HG02759 (cell line): ENCODE measurements around the gene PTCD1.
"Not testable (repeated sequence)": the region's sequence is repeated elsewhere in the genome, so short reads cannot be mapped to it uniquely, and the experiment has no call there.

Experiments
- ATAC-seq: cut with Tn5 transposase; IDR thresholded peaks from one replicate; pipeline ENCODE4 v1.9.1; 2021; ENCODE audit warnings: mild to moderate bottlenecking, moderate library complexity; ENCODE audit not compliant: unreplicated experiment

PTCD1 gene

GRCh38 chr7:99452541-99452940 lies 13.9 kb upstream of the PTCD1 start:
- ATAC-seq = no peak

- ATAC-seq = no peak
These were observed 13.3 kb upstream of the PTCD1 start for GRCh38 chr7:99451936-99452335.

- no peak for ATAC-seq
These were observed 10.7 kb upstream of the PTCD1 start for GRCh38 chr7:99449326-99449725.

GRCh38 chr7:99448855-99449254 lies 10.3 kb upstream of the PTCD1 start:
- no peak for ATAC-seq

- no peak for ATAC-seq
These were observed 9.3 kb upstream of the PTCD1 start for GRCh38 chr7:99447943-99448342.

- no peak for ATAC-seq
These were observed 7.5 kb upstream of the PTCD1 start for GRCh38 chr7:99446096-99446495.

GRCh38 chr7:99440195-99440594 lies 1.6 kb upstream of the PTCD1 start:
- ATAC-seq = no peak

GRCh38 chr7:99437946-99438572 lies 539 bp downstream of the PTCD1 start:
- ATAC-seq = no peak

GRCh38 chr7:99433158-99433557 lies 5.4 kb downstream of the PTCD1 start:
- ATAC-seq = no peak

GRCh38 chr7:99431756-99432540 lies 6.7 kb downstream of the PTCD1 start:
- not testable (repeated sequence) for ATAC-seq

GRCh38 chr7:99429756-99430155 lies 8.8 kb downstream of the PTCD1 start:
- no peak for ATAC-seq

- no peak for ATAC-seq
These were observed 9.5 kb downstream of the PTCD1 start for GRCh38 chr7:99428972-99429566.

GRCh38 chr7:99424932-99425730 lies 13.5 kb downstream of the PTCD1 start:
- no peak for ATAC-seq

GRCh38 chr7:99422625-99423024 lies 16.0 kb downstream of the PTCD1 start:
- ATAC-seq = no peak

GRCh38 chr7:99422186-99422585 lies 16.4 kb downstream of the PTCD1 start:
- no peak for ATAC-seq

- no peak for ATAC-seq
These were observed 17.6 kb downstream of the PTCD1 start for GRCh38 chr7:99420986-99421385.

- no peak for ATAC-seq
These were observed 18.4 kb downstream of the PTCD1 start for GRCh38 chr7:99420213-99420612.

- ATAC-seq = no peak
These were observed 19.1 kb downstream of the PTCD1 start for GRCh38 chr7:99419323-99420021.

- no peak for ATAC-seq
These were observed 20.3 kb downstream of the PTCD1 start for GRCh38 chr7:99418260-99418659.

GRCh38 chr7:99415513-99416127 lies 23.0 kb downstream of the PTCD1 start:
- ATAC-seq = not testable (repeated sequence)
